H1 (cell line): ENCODE data around the gene NSFL1C. TPM values are rescaled to one million over a fixed set of nuclear protein-coding genes. Genes with fewer than 3 reads are reported as not detected.
A peak's percentile ranks its signal among the peaks of the same experiment; 100 is the strongest.

Source experiments
- CTCF ChIA-PET: fragments of 300-600 bp; sonication (Branson Sonifier 250); formaldehyde crosslinking; loops from one replicate; lab custom pipeline; 2021; ENCODE audit not compliant: partially characterized antibody; lab: Charles Lee
- POLR2A ChIA-PET: fragments of 300-600 bp; sonication (Branson Sonifier 250); formaldehyde crosslinking; loops from one replicate; lab custom pipeline; 2021; ENCODE audit warnings: inconsistent platforms; ENCODE audit not compliant: partially characterized antibody; lab: Charles Lee
- DNase-seq, 2 experiments: peaks; one replicate each; pipeline versions ENCODE4 v3.0.0 to v3.0.0-alpha.2; 2010 to 2022; ENCODE audit warnings: low spot score in 2 of 2, low read depth in 1 of 2, mixed read lengths in 1 of 2
- FAIRE-seq: peaks from 2 replicates; lab custom pipeline; 2011; peaks lifted over from hg19 to GRCh38; lab: Jason Lieb, UNC
- H2AFZ ChIP-seq: 2 replicates; pipeline ENCODE4 v1.8.1; 2012; ENCODE audit warnings: low read length, inconsistent platforms
- H2AK5ac ChIP-seq: 2 replicates; pipeline ENCODE4 v1.6.1; 2013; ENCODE audit warnings: low read depth, low read length
- H2BK120ac ChIP-seq: replicated peaks from 2 replicates; pipeline ENCODE3; 2013; ENCODE audit warnings: low read depth, low read length, inconsistent platforms
- H2BK12ac ChIP-seq: 2 replicates; pipeline ENCODE4 v1.6.1; 2013; ENCODE audit warnings: low read depth, low read length
- H2BK15ac ChIP-seq: 2 replicates; pipeline ENCODE4 v1.6.1; 2013; ENCODE audit warnings: low read length
- H2BK20ac ChIP-seq: 2 replicates; pipeline ENCODE4 v1.6.1; 2013; ENCODE audit warnings: low read length
- H2BK5ac ChIP-seq: 2 replicates; pipeline ENCODE4 v1.6.1; 2013; ENCODE audit warnings: low read depth, low read length
- H3K14ac ChIP-seq: 2 replicates; pipeline ENCODE4 v1.6.1; 2013; ENCODE audit warnings: inconsistent platforms; ENCODE audit not compliant: insufficient read length
- H3K18ac ChIP-seq: 2 replicates; pipeline ENCODE4 v1.6.1; 2013; ENCODE audit warnings: low read length; ENCODE audit errors: extremely low read depth
- H3K23ac ChIP-seq: 2 replicates; pipeline ENCODE4 v1.6.1; 2013; ENCODE audit warnings: inconsistent platforms; ENCODE audit not compliant: insufficient read length
- H3K23me2 ChIP-seq: 2 replicates; pipeline ENCODE4 v1.6.1; 2013; ENCODE audit warnings: low read depth, low read length
- H3K27ac ChIP-seq: 2 replicates; pipeline ENCODE4 v1.6.1; 2011; ENCODE audit warnings: low read depth, low read length, inconsistent platforms
- H3K27me3 ChIP-seq, 4 experiments: replicated peaks in 1 of 4; 1 replicate in 1 of 4; 2 replicates in 3 of 4; pipeline versions ENCODE4 v1.6.1 to v1.8.1; 2011 to 2013; ENCODE audit warnings: low read length in 3 of 4, mild to moderate bottlenecking in 3 of 4, inconsistent platforms in 2 of 4, mixed read lengths in 2 of 4, moderate library complexity in 1 of 4; ENCODE audit not compliant: control insufficient read depth in 3 of 4, insufficient read depth in 3 of 4; ENCODE audit errors: extremely low read depth in 1 of 4
- H3K36me3 ChIP-seq, 4 experiments: 2 replicates each; pipeline versions ENCODE4 v1.6.1 to v1.8.1; 2011 to 2013; ENCODE audit warnings: mild to moderate bottlenecking in 4 of 4, low read length in 3 of 4, moderate library complexity in 2 of 4, control low read depth in 1 of 4, inconsistent platforms in 1 of 4; ENCODE audit not compliant: insufficient read depth in 4 of 4, control insufficient read depth in 2 of 4
- H3K4ac ChIP-seq: replicated peaks from 2 replicates; pipeline ENCODE3; 2013; ENCODE audit warnings: low read length, low read depth, mixed read lengths, inconsistent platforms; ENCODE audit not compliant: insufficient read length
- H3K4me1 ChIP-seq, 4 experiments: replicated peaks in 1 of 4; 1 replicate in 1 of 4; 2 replicates in 3 of 4; pipeline versions ENCODE4 v1.6.1 to v1.8.1; 2011 to 2013; ENCODE audit warnings: low read length in 3 of 4, inconsistent platforms in 2 of 4, mixed read lengths in 1 of 4; ENCODE audit not compliant: insufficient read depth in 4 of 4, control insufficient read depth in 3 of 4
- H3K4me2 ChIP-seq, 2 experiments: 2 replicates each; pipeline versions ENCODE4 v1.6.1 to v1.8.1; 2011 to 2013; ENCODE audit warnings: low read depth in 2 of 2, low read length in 2 of 2, control low read depth in 1 of 2, inconsistent platforms in 1 of 2, mild to moderate bottlenecking in 1 of 2; ENCODE audit not compliant: insufficient read depth in 1 of 2
- H3K4me3 ChIP-seq, 4 experiments: fragments of 200-600, 300-600 bp in 1 of 4; sonication (generic), shearing (Covaris generic), sonication (Bioruptor Twin) in 1 of 4; 2 replicates each; pipeline versions ENCODE4 v1.5.1 to v1.8.1; 2011 to 2016; ENCODE audit warnings: low read length in 4 of 4, low read depth in 3 of 4, control low read depth in 2 of 4, inconsistent platforms in 2 of 4, mild to moderate bottlenecking in 2 of 4, mixed read lengths in 1 of 4, moderate library complexity in 1 of 4; ENCODE audit not compliant: insufficient read depth in 2 of 4; ENCODE audit errors: extremely low read depth in 1 of 4
- H3K56ac ChIP-seq: replicated peaks from 2 replicates; pipeline ENCODE3; 2013; ENCODE audit warnings: low read depth, mild to moderate bottlenecking, mixed read lengths, low read length, inconsistent platforms; ENCODE audit not compliant: insufficient read length
- H3K79me1 ChIP-seq: 2 replicates; pipeline ENCODE4 v1.6.1; 2013; ENCODE audit warnings: low read depth, low read length, control low read depth
- H3K79me2 ChIP-seq, 2 experiments: 2 replicates each; pipeline versions ENCODE4 v1.6.1 to v1.8.1; 2012 to 2013; ENCODE audit warnings: low read length in 2 of 2, mild to moderate bottlenecking in 2 of 2, inconsistent platforms in 1 of 2; ENCODE audit not compliant: insufficient read depth in 2 of 2, control insufficient read depth in 1 of 2
- H3K9ac ChIP-seq, 4 experiments: replicated peaks in 1 of 4; 1 replicate in 1 of 4; 2 replicates in 3 of 4; pipeline versions ENCODE4 v1.6.1 to v1.8.1; 2011 to 2013; ENCODE audit warnings: low read depth in 3 of 4, low read length in 3 of 4, control low read depth in 2 of 4, mild to moderate bottlenecking in 2 of 4, moderate library complexity in 2 of 4, inconsistent platforms in 1 of 4; ENCODE audit errors: extremely low read depth in 1 of 4
- H3K9me3 ChIP-seq, 2 experiments: 2 replicates each; pipeline versions ENCODE4 v1.6.1 to v1.8.1; 2012 to 2013; ENCODE audit warnings: mild to moderate bottlenecking in 2 of 2, moderate library complexity in 2 of 2, control low read depth in 1 of 2, inconsistent platforms in 1 of 2, low read depth in 1 of 2, low read length in 1 of 2, mixed read lengths in 1 of 2; ENCODE audit not compliant: insufficient read depth in 2 of 2
- H4K20me1 ChIP-seq, 2 experiments: replicated peaks in 1 of 2; 2 replicates each; pipeline versions ENCODE3 to v1.8.1; 2011 to 2013; ENCODE audit warnings: inconsistent platforms in 2 of 2, low read length in 2 of 2, mild to moderate bottlenecking in 1 of 2; ENCODE audit not compliant: insufficient read depth in 2 of 2, control insufficient read depth in 1 of 2
- H4K5ac ChIP-seq: 2 replicates; pipeline ENCODE4 v1.6.1; 2013; ENCODE audit warnings: low read length, low read depth, mixed read lengths, inconsistent platforms; ENCODE audit not compliant: insufficient read length
- H4K8ac ChIP-seq: 2 replicates; pipeline ENCODE4 v1.8.0; 2013; ENCODE audit warnings: mild to moderate bottlenecking, moderate library complexity, low read length, inconsistent platforms; ENCODE audit not compliant: insufficient read depth; ENCODE audit errors: extremely low read depth
- H4K91ac ChIP-seq: replicated peaks from 2 replicates; pipeline ENCODE3; 2013; ENCODE audit warnings: low read length, mixed read lengths, inconsistent platforms; ENCODE audit not compliant: insufficient read length
- CREB1 ChIP-seq: IDR thresholded peaks from 2 replicates; pipeline ENCODE4 v1.6.1; 2012; ENCODE audit warnings: inconsistent platforms
- CTBP2 ChIP-seq: IDR thresholded peaks from 2 replicates; pipeline ENCODE4 v1.7.0; 2011; ENCODE audit warnings: borderline replicate concordance, mild to moderate bottlenecking, moderate library complexity, mixed read lengths, low read length; ENCODE audit not compliant: insufficient read depth, insufficient read length
- EGR1 ChIP-seq: IDR thresholded peaks from 2 replicates; pipeline ENCODE4 v1.6.1; 2011; ENCODE audit warnings: low read depth, low read length, borderline replicate concordance
- EP300 ChIP-seq, 2 experiments: IDR thresholded peaks; 1 replicate in 1 of 2; 2 replicates in 1 of 2; pipeline ENCODE4 v1.6.1; 2011 to 2012; ENCODE audit warnings: low read depth in 2 of 2, low read length in 2 of 2, mild to moderate bottlenecking in 2 of 2, borderline replicate concordance in 1 of 2, inconsistent platforms in 1 of 2, moderate library complexity in 1 of 2
- FOSL1 ChIP-seq: IDR thresholded peaks from 2 replicates; pipeline ENCODE4 v1.6.1; 2011; ENCODE audit warnings: mild to moderate bottlenecking, low read depth, low read length, moderate library complexity; ENCODE audit not compliant: insufficient read depth
- GABPA ChIP-seq: IDR thresholded peaks from 2 replicates; pipeline ENCODE4 v1.6.1; 2011; ENCODE audit warnings: mild to moderate bottlenecking, low read length, moderate library complexity, borderline replicate concordance; ENCODE audit not compliant: insufficient read depth
- KDM5A ChIP-seq: fragments of 200-600 bp; IDR thresholded peaks from 2 replicates; pipeline ENCODE4 v1.7.1; 2012; ENCODE audit warnings: mild to moderate bottlenecking, low read length, inconsistent platforms, mixed read lengths
- NANOG ChIP-seq: IDR thresholded peaks from 2 replicates; pipeline ENCODE4 v1.6.1; 2011; ENCODE audit warnings: low read length, low read depth, mild to moderate bottlenecking, inconsistent platforms; ENCODE audit not compliant: insufficient read depth, poor library complexity, severe bottlenecking
- NRF1 ChIP-seq: IDR thresholded peaks from 2 replicates; pipeline ENCODE4 v1.6.1; 2011; ENCODE audit warnings: mild to moderate bottlenecking, low read depth, low read length, improper control_type of control experiment
- SIN3A ChIP-seq, 2 experiments: IDR thresholded peaks in 1 of 2; conservative IDR thresholded peaks in 1 of 2; 2 replicates each; pipeline ENCODE4 v1.6.1; 2011 to 2012; ENCODE audit warnings: low read length in 2 of 2, improper control_type of control experiment in 1 of 2, low read depth in 1 of 2, mild to moderate bottlenecking in 1 of 2
- SIRT6 ChIP-seq: IDR thresholded peaks from one replicate; pipeline ENCODE4 v1.7.1; 2012; ENCODE audit warnings: low read length, inconsistent platforms
- SP1 ChIP-seq: IDR thresholded peaks from 2 replicates; pipeline ENCODE4 v1.6.1; 2011; ENCODE audit warnings: low read depth, low read length
- TAF1 ChIP-seq: IDR thresholded peaks from 2 replicates; pipeline ENCODE4 v1.6.1; 2011; ENCODE audit warnings: mild to moderate bottlenecking, low read depth, low read length
- ZNF274 ChIP-seq: IDR thresholded peaks from 2 replicates; pipeline ENCODE4 v1.7.0; 2012; ENCODE audit warnings: low read length, borderline replicate concordance; ENCODE audit errors: extremely low read depth
- WGBS, 2 experiments: shearing (Covaris generic) in 1 of 2; methylation state at CpG; one replicate each; pipeline versions ENCODE4 v1.1.6 to v1.1.7; 2013 to 2015; ENCODE audit warnings: low lambda C conversion rate in 2 of 2, mixed read lengths in 2 of 2, inconsistent platforms in 1 of 2, low coverage in 1 of 2, missing lambda C conversion rate in 1 of 2; ENCODE audit not compliant: insufficient replicate concordance in 2 of 2, insufficient coverage in 1 of 2, insufficient read length in 1 of 2; ENCODE audit errors: extremely low coverage in 1 of 2, missing lambda C conversion rate in 1 of 2; 5-methylcytosine and 5-hydroxymethylcytosine counted together
- polyA plus RNA-seq, 7 experiments: library from polyadenylated mRNA; depleted of rRNA in 3 of 7; stranded (reverse) in 5 of 7; unstranded in 2 of 7; fragments of >200 nt in 5 of 7; fragments of 200-250 nt in 2 of 7; gene quantifications; 1 replicate in 5 of 7; 2 replicates in 1 of 7; 4 replicates in 1 of 7; pipeline versions ENCODE4 v1.2.1 to v1.2.3, GENCODE V29; 2011 to 2013; ENCODE audit warnings: missing spikeins in 2 of 7, mixed read lengths in 2 of 7
- total RNA-seq: library from RNA; stranded (reverse); fragmentation: NEBNext Ultra II Directional; extraction: Animal tissue kit (Norgen Biotek cat#: 25700); gene quantifications from 2 replicates; pipeline ENCODE4 v1.2.1, GENCODE V29; 2021

The NSFL1C gene
- total and polyA plus RNA-seq, 2 of the 8 experiments (the other 6 are each of a cell fraction or from before 2014, with no cell fraction given): 21.6 to 98.0 TPM

DNA sequence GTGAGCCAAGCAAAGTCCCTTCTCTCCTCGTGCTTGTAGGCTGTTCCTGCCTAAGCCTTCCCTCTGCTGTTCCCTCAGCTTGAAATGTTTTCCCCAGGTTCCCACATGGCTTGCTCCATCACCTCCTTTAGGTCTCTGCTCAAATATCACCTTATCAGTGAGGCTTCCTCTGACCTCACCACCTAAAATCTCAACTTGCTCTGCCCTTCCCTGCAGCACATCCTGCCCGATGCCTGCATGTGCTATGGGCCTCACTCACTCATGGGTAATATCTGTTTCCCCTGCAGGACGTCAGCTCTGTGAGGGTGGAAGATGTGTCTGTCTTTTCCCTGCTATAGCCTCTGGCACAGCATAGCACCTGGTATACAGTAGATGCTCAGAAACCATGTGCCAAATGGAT lies 43.9 kb downstream of the NSFL1C start:
- Histone ChIP-seq H3K4me2 (no peak overlapping the region), H3K23ac (no peak overlapping the region), H2AK5ac (peak overlapping the region; percentile 54; the same call in 1 of the 2 replicates), H2BK15ac (peak overlapping the region; percentile 47; the same call in 1 of the 2 replicates), H2BK12ac (peak overlapping the region; percentile 45; the same call in 1 of the 2 replicates), H2BK120ac (no peak overlapping the region), H4K91ac (no peak overlapping the region), H4K8ac (no peak overlapping the region), H2BK20ac (peak overlapping the region; percentile 63), H3K27ac (no peak overlapping the region), H3K4me1 (peaks cover 7 to 17% (median 10%) of the 10 kb centered on the region in 4 experiments; a peak in 6 of 7 replicates), H2BK5ac (no peak overlapping the region), H4K20me1 (no peaks in the 10 kb centered on the region), H2AFZ (no peak overlapping the region), H3K9ac (no peak overlapping the region), H3K4me3 (no peak overlapping the region), H3K9me3 (peaks cover 4 to 7% of the 10 kb centered on the region in 2 experiments; a peak in 3 of 4 replicates), H3K23me2 (no peaks in the 10 kb centered on the region), H3K4ac (no peak overlapping the region), H3K36me3 (no peaks in the 10 kb centered on the region), H3K18ac (no peak overlapping the region), H4K5ac (no peak overlapping the region), H3K27me3 (no peaks in the 10 kb centered on the region), H3K14ac (no peak overlapping the region), H3K79me1 (no peaks in the 10 kb centered on the region), H3K56ac (no peak overlapping the region), H3K79me2 (no peaks in the 10 kb centered on the region)
- 73% methylated on average over 3 of the region's 3 CpGs; no CpG with 5 or more reads in 1 of the 2 experiments for WGBS, 2 experiments
- ChIA-PET POLR2A (interaction anchor here (0.8 to 1.7 kb wide), 3 partner anchors 14 to 304 kb away, joined by 3 read pairs; partner anchors contain the start of gene PSMF1), CTCF (interaction anchor here (0.9 to 9.0 kb wide), 8 partner anchors 15 to 87 kb away, joined by 3 to 139 read pairs (median 4); partner anchors contain the start of gene NSFL1C)
- no peak for FAIRE-seq
- no peak for DNase-seq
- TF ChIP-seq SIN3A (conservative IDR thresholded peaks at IDR 0.05 in 1 of 2, IDR thresholded peaks at IDR 0.05 in 1 of 2; ENCODE audit: low read depth in 1 of 2, low read length in 2 of 2) (no peak), ZNF274 (no peak), CTBP2 (no peak), NANOG (no peak), GABPA (no peak), FOSL1 (no peak), KDM5A (no peak), EGR1 (no peak), TAF1 (no peak), NRF1 (no peak), SP1 (no peak), EP300 (IDR thresholded peaks at IDR 0.05; ENCODE audit: borderline replicate concordance in 1 of 2, low read depth in 2 of 2, low read length in 2 of 2) (no peak), CREB1 (no peak), SIRT6 (no peak)
